Subcutaneous preadipocyte (primary cell): Measurements from ENCODE around the gene CHAF1B. TPM values are rescaled to one million over a fixed set of nuclear protein-coding genes. Genes with fewer than 3 reads are reported as not detected.

Experiments used
- small RNA-seq: library from RNA; depleted of rRNA; stranded (forward); fragments of <200 nt; gene quantifications from one replicate; pipeline ENCODE3, GENCODE V24; 2012
- total RNA-seq: library from RNA; depleted of rRNA; stranded (reverse); fragments of >200 nt; gene quantifications from 2 replicates; pipeline ENCODE4 v1.2.3, GENCODE V29; 2012

The CHAF1B gene
- 2.9 and 7.4 TPM in 2 replicates for total RNA-seq

GRCh38 chr21:36385233-36386030, at the start of gene CHAF1B:
Gene CHAF1B (plus strand): TSS chr21:36385392. CDS start chr21:36386137, 745 bp downstream.

Small RNA genes within 50 kb of the gene (small RNA-seq; reads per million reads assigned to genes)
- gene ATP5MFP1, result not detected

Other genes starting within 250 kb of the CHAF1B start
- 7.4 and 10.7 TPM in 2 replicates for gene DOP1B, start 228.6 kb upstream of the CHAF1B start, total RNA-seq
- gene MORC3, start 65.2 kb upstream of the CHAF1B start, total RNA-seq, result 21.7 and 27.0 TPM in 2 replicates
- not detected in 2 replicates for gene CLDN14, start 94.7 kb downstream of the CHAF1B start, total RNA-seq